GM12878 (cell line): Measurements from ENCODE around the gene DMWD. TPM values are rescaled to one million over a fixed set of nuclear protein-coding genes. Genes with fewer than 3 reads are reported as not detected.
A peak's percentile ranks its signal among the peaks of the same experiment; 100 is the strongest.

ENCODE experiments used
- ATAC-seq: fragments of 200-7000 bp; cut with Tn5 transposase; 3 replicates; pipeline ENCODE4 v1.9.1; 2020; ENCODE audit warnings: mild to moderate bottlenecking, moderate library complexity
- BruUV-seq: library from RNA; stranded (reverse); fragments of 400-500 nt; replicated peaks from 2 replicates; lab custom pipeline; 2021; lab: Mats Ljungman, UMichigan
- CTCF ChIA-PET: fragments of 300-600 bp; sonication (Branson Sonifier 250); formaldehyde crosslinking; extraction: SDS; loops from one replicate; lab custom pipeline; 2021; ENCODE audit warnings: inconsistent platforms; lab: Yijun Ruan, JAX
- POLR2A ChIA-PET: fragments of 350-600 bp; formaldehyde crosslinking; extraction: SDS; loops from one replicate; lab custom pipeline; 2021; ENCODE audit warnings: inconsistent platforms; lab: Charles Lee
- RAD21 ChIA-PET: fragments of 300-600 bp; sonication (Branson Sonifier 250); formaldehyde crosslinking; loops from one replicate; lab custom pipeline; 2023; ENCODE audit warnings: antibody characterized with exemption; ENCODE audit not compliant: unreplicated experiment; lab: Charles Lee
- SMC1A ChIA-PET: fragments of 300-600 bp; sonication (Branson Sonifier 250); formaldehyde crosslinking; loops from one replicate; lab custom pipeline; 2023; ENCODE audit not compliant: unreplicated experiment, uncharacterized antibody; lab: Charles Lee
- DNase-seq: peaks from one replicate; pipeline ENCODE4 v3.0.0-alpha.2; 2011; ENCODE audit warnings: low read depth, low spot score
- FAIRE-seq: peaks from 3 replicates; lab custom pipeline; 2011; peaks lifted over from hg19 to GRCh38; lab: Jason Lieb, UNC
- H2AFZ ChIP-seq: 2 replicates; pipeline ENCODE4 v1.6.0; 2011; ENCODE audit warnings: low read depth, low read length, control low read depth; ENCODE audit not compliant: control insufficient read depth
- H3K27ac ChIP-seq: 2 replicates; pipeline ENCODE4 v1.5.1; 2011; ENCODE audit warnings: control low read depth; ENCODE audit not compliant: control insufficient read depth, insufficient read depth
- H3K27me3 ChIP-seq, 2 experiments: replicated peaks in 1 of 2; 2 replicates each; pipeline versions ENCODE4 v1.6.0 to v1.6.1; 2011; ENCODE audit warnings: low read length in 1 of 2; ENCODE audit not compliant: control insufficient read depth in 2 of 2, insufficient read depth in 2 of 2
- H3K36me3 ChIP-seq, 2 experiments: 2 replicates each; pipeline ENCODE4 v1.5.1; 2011; ENCODE audit warnings: low read length in 1 of 2; ENCODE audit not compliant: control insufficient read depth in 2 of 2, insufficient read depth in 2 of 2
- H3K4me1 ChIP-seq: 2 replicates; pipeline ENCODE4 v1.6.1; 2011; ENCODE audit warnings: mild to moderate bottlenecking, low read length, moderate library complexity, mixed read lengths; ENCODE audit not compliant: control insufficient read depth, insufficient read depth
- H3K4me2 ChIP-seq: 2 replicates; pipeline ENCODE4 v1.6.0; 2011; ENCODE audit warnings: control low read depth; ENCODE audit not compliant: control insufficient read depth, insufficient read depth
- H3K4me3 ChIP-seq: fragments of 200-600 bp; sonication (generic); 2 replicates; pipeline ENCODE4 v1.5.1; 2016
- H3K79me2 ChIP-seq: 2 replicates; pipeline ENCODE4 v1.6.0; 2011; ENCODE audit warnings: low read length; ENCODE audit not compliant: control insufficient read depth, insufficient read depth
- H3K9ac ChIP-seq: 2 replicates; pipeline ENCODE4 v1.8.0; 2011; ENCODE audit warnings: low read length, control low read depth, mixed read lengths; ENCODE audit not compliant: control insufficient read depth, insufficient read depth
- H3K9me3 ChIP-seq: replicated peaks from 3 replicates; pipeline ENCODE4 v1.5.1; 2011; ENCODE audit warnings: mild to moderate bottlenecking, low read length; ENCODE audit not compliant: control insufficient read depth, insufficient read depth
- H4K20me1 ChIP-seq: 2 replicates; pipeline ENCODE4 v1.6.0; 2011; ENCODE audit not compliant: control insufficient read depth, insufficient read depth
- BACH1 ChIP-seq: fragments of 450-650 bp; IDR thresholded peaks from 2 replicates; pipeline ENCODE4 v1.6.1; 2017; ENCODE audit warnings: mild to moderate bottlenecking, borderline replicate concordance
- BCL3 ChIP-seq: IDR thresholded peaks from 2 replicates; pipeline ENCODE4 v1.6.1; 2011; ENCODE audit warnings: borderline replicate concordance, low read depth, mild to moderate bottlenecking, moderate library complexity, low read length; ENCODE audit not compliant: insufficient read depth, poor library complexity, severe bottlenecking
- BRCA1 ChIP-seq: IDR thresholded peaks from 2 replicates; pipeline ENCODE4 v1.6.1; 2011; ENCODE audit warnings: low read depth, low read length, improper control_type of control experiment
- CBFB ChIP-seq: IDR thresholded peaks from 2 replicates; pipeline ENCODE4 v1.6.1; 2016; ENCODE audit warnings: antibody characterized with exemption, low read depth
- CREB1 ChIP-seq: IDR thresholded peaks from 2 replicates; pipeline ENCODE4 v1.6.1; 2012; ENCODE audit warnings: low read depth, mild to moderate bottlenecking, inconsistent platforms
- CREM ChIP-seq: IDR thresholded peaks from 2 replicates; pipeline ENCODE4 v1.6.1; 2014; ENCODE audit warnings: antibody characterized with exemption, low read depth
- GABPA ChIP-seq: IDR thresholded peaks from 2 replicates; pipeline ENCODE4 v1.6.1; 2014; ENCODE audit warnings: antibody characterized with exemption, low read depth, mild to moderate bottlenecking, inconsistent platforms
- IRF5 ChIP-seq: fragments of 450-650 bp; IDR thresholded peaks from 2 replicates; pipeline ENCODE4 v1.6.1; 2017; ENCODE audit warnings: borderline replicate concordance
- KLF5 ChIP-seq: fragments of 450-650 bp; IDR thresholded peaks from 2 replicates; pipeline ENCODE4 v1.6.1; 2014; ENCODE audit warnings: mild to moderate bottlenecking; ENCODE audit not compliant: partially characterized antibody
- NR2C1 ChIP-seq: fragments of 450-650 bp; IDR thresholded peaks from 2 replicates; pipeline ENCODE4 v1.6.1; 2017; ENCODE audit warnings: antibody characterized with exemption, mild to moderate bottlenecking, moderate library complexity
- POLR2AphosphoS5 ChIP-seq: IDR thresholded peaks from 2 replicates; pipeline ENCODE4 v1.6.1; 2011; ENCODE audit warnings: mild to moderate bottlenecking, low read length, inconsistent platforms
- RFX5 ChIP-seq: IDR thresholded peaks from 2 replicates; pipeline ENCODE4 v1.6.1; 2011; ENCODE audit warnings: low read depth, low read length, improper control_type of control experiment
- SPI1 ChIP-seq: IDR thresholded peaks from 2 replicates; pipeline ENCODE4 v1.6.1; 2011; ENCODE audit warnings: low read depth, mild to moderate bottlenecking, low read length, moderate library complexity, borderline replicate concordance; ENCODE audit not compliant: insufficient read depth
- TCF12 ChIP-seq: IDR thresholded peaks from 2 replicates; pipeline ENCODE4 v1.6.1; 2011; ENCODE audit warnings: low read depth, mild to moderate bottlenecking, low read length
- USF1 ChIP-seq: IDR thresholded peaks from 2 replicates; pipeline ENCODE4 v1.6.1; 2011; ENCODE audit warnings: borderline replicate concordance, low read depth, mild to moderate bottlenecking, moderate library complexity, mixed read lengths, low read length; ENCODE audit not compliant: insufficient read depth; ENCODE audit errors: extremely low read length
- ZNF207 ChIP-seq: fragments of 450-650 bp; IDR thresholded peaks from 2 replicates; pipeline ENCODE4 v1.6.1; 2014; ENCODE audit warnings: antibody characterized with exemption, mild to moderate bottlenecking, borderline replicate concordance
- WGBS: methylation state at CpG from one replicate; pipeline ENCODE4 v1.1.6; 2016; ENCODE audit warnings: low lambda C conversion rate; ENCODE audit not compliant: insufficient replicate concordance, insufficient coverage; ENCODE audit errors: missing lambda C conversion rate; 5-methylcytosine and 5-hydroxymethylcytosine counted together
- in situ Hi-C: fragments of 300-500 bp; cut with MboI; formaldehyde crosslinking; loops from 9 replicates; pipeline ENCODE4 v1.14.3; 2018; ENCODE audit warnings: mixed read lengths
- intact Hi-C: fragments of 100-400 bp; cut with micrococcal nuclease; formaldehyde crosslinking; loops from one replicate; pipeline ENCODE4 v1.14.2; 2022; ENCODE audit not compliant: unreplicated experiment
- polyA plus RNA-seq, 11 experiments: library from polyadenylated mRNA; depleted of rRNA in 4 of 11; unstranded in 6 of 11; stranded (reverse) in 5 of 11; fragments of >200 nt; fragmentation: Nextera tagmentation in 4 of 11; fragmentation: Illumina TruSeq in 1 of 11; extraction: Ambion mirVana in 4 of 11; extraction: Trizol in 1 of 11; gene quantifications; 1 replicate in 1 of 11; 2 replicates in 10 of 11; pipeline versions ENCODE4 v1.2.1 to v1.2.3, GENCODE V29; 2011 to 2016; ENCODE audit warnings: inconsistent platforms in 2 of 11, missing spikeins in 2 of 11, low read depth in 1 of 11
- total RNA-seq, 4 experiments: library from RNA; depleted of rRNA in 3 of 4; stranded (reverse); fragments of >200 nt in 3 of 4; fragmentation: Illumina TruSeq in 1 of 4; extraction: Trizol in 1 of 4; gene quantifications; 2 replicates each; pipeline versions ENCODE4 v1.2.1 to v1.2.3, GENCODE V29; 2013 to 2021

Gene DMWD
- total and polyA plus RNA-seq, 10 of the 15 experiments (the other 5 are each of a cell fraction or from before 2014, with no cell fraction given) = 3.5 to 56.0 (median 11.6) TPM

GRCh38 chr19:45790942-45791341 is 1.7 kb downstream of the DMWD start (continued):
- TF ChIP-seq BACH1 (no peak), POLR2AphosphoS5 (no peak), ZNF207 (no peak), USF1 (no peak), CBFB (peak; percentile 83), SPI1 (peak; percentile 86), KLF5 (no peak), NR2C1 (no peak)

- no peak for TF ChIP-seq BRCA1
- TF ChIP-seq IRF5 = no peak
- TF ChIP-seq BCL3 = no peak
- no peak for TF ChIP-seq GABPA
- TF ChIP-seq RFX5 = no peak
- TF ChIP-seq CREM = no peak
- no peak for TF ChIP-seq TCF12
- no peak for TF ChIP-seq CREB1
- Histone ChIP-seq H3K79me2 (peaks cover 19% of the 10 kb centered on the region), H3K4me1 (peaks cover 14% of the 10 kb centered on the region), H3K36me3 (peaks cover 2 to 12% of the 10 kb centered on the region in 2 experiments; a peak in 3 of 4 replicates), H3K27ac (no peak overlapping the region), H4K20me1 (no peaks in the 10 kb centered on the region), H3K4me3 (no peak overlapping the region), H3K9me3 (no peaks in the 10 kb centered on the region), H2AFZ (no peak overlapping the region), H3K27me3 (no peaks in the 10 kb centered on the region), H3K9ac (no peak overlapping the region), H3K4me2 (no peak overlapping the region)
- intact Hi-C loops = no loop called here
- ChIA-PET RAD21 (no interaction called here), POLR2A (interaction anchor here (0.8 to 0.9 kb wide), 2 partner anchors 12 to 19 kb away, joined by 3 to 4 read pairs; no protein-coding TSS in a partner anchor), SMC1A (no interaction called here), CTCF (interaction anchor here (1.9 to 2.1 kb wide), 2 partner anchors 10 kb away, joined by 9 to 10 read pairs; no protein-coding TSS in a partner anchor)
- ATAC-seq (no peak), DNase-seq (no peak), FAIRE-seq (no peak)
- WGBS = 98% methylated on average over 15 of the region's 15 CpGs
- in situ Hi-C loops = no loop called here
- no TSS peak for BruUV-seq
These were observed 3.4 kb downstream of the DMWD start for GRCh38 chr19:45789035-45789786.
